PFSK-1 (cell line): ENCODE data around the gene STARD4.

ENCODE experiments used
- POLR2AphosphoS5 ChIP-seq: IDR thresholded peaks from 2 replicates; pipeline ENCODE4 v1.6.1; 2012; ENCODE audit warnings: low read depth, mild to moderate bottlenecking, control low read depth, low read length, moderate library complexity
- SIN3A ChIP-seq: IDR thresholded peaks from 2 replicates; pipeline ENCODE4 v1.6.1; 2012; ENCODE audit warnings: mild to moderate bottlenecking, low read length, moderate library complexity, borderline replicate concordance; ENCODE audit not compliant: insufficient read depth
- TAF1 ChIP-seq: IDR thresholded peaks from 2 replicates; pipeline ENCODE4 v1.6.1; 2012; ENCODE audit warnings: low read length, control low read depth, borderline replicate concordance; ENCODE audit not compliant: insufficient read depth
- TF ChIP-seq, protein P1 (sequence below), 2 experiments: IDR thresholded peaks; 2 replicates each; pipeline versions ENCODE4 v1.6.1 to v1.8.0; 2011 to 2012; ENCODE audit warnings: low read depth in 2 of 2, low read length in 2 of 2, control low read depth in 1 of 2, inconsistent platforms in 1 of 2, mild to moderate bottlenecking in 1 of 2, moderate library complexity in 1 of 2; ENCODE audit not compliant: insufficient read depth in 1 of 2

DNA sequence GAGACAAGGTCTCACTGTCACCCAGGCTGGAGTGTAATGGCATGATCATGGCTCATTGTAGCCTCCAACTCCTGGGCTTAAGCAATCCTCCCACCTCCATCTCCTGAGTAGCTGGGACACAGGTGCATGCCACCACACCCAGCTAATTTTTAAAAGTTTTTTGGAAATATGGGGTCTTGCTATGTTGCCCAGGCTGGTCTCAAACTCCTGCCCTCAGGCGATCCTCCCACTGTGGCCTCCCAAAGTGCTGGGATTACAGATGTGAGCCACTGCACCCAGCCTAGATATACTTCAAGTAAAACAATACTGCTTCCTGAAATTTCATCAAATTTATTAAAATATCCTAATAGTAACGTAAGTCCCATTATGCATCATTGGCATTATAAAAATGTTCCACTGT, 33.4 kb downstream of the STARD4 start:
- no peak for TF ChIP-seq POLR2AphosphoS5
- TF ChIP-seq, protein P1, sequence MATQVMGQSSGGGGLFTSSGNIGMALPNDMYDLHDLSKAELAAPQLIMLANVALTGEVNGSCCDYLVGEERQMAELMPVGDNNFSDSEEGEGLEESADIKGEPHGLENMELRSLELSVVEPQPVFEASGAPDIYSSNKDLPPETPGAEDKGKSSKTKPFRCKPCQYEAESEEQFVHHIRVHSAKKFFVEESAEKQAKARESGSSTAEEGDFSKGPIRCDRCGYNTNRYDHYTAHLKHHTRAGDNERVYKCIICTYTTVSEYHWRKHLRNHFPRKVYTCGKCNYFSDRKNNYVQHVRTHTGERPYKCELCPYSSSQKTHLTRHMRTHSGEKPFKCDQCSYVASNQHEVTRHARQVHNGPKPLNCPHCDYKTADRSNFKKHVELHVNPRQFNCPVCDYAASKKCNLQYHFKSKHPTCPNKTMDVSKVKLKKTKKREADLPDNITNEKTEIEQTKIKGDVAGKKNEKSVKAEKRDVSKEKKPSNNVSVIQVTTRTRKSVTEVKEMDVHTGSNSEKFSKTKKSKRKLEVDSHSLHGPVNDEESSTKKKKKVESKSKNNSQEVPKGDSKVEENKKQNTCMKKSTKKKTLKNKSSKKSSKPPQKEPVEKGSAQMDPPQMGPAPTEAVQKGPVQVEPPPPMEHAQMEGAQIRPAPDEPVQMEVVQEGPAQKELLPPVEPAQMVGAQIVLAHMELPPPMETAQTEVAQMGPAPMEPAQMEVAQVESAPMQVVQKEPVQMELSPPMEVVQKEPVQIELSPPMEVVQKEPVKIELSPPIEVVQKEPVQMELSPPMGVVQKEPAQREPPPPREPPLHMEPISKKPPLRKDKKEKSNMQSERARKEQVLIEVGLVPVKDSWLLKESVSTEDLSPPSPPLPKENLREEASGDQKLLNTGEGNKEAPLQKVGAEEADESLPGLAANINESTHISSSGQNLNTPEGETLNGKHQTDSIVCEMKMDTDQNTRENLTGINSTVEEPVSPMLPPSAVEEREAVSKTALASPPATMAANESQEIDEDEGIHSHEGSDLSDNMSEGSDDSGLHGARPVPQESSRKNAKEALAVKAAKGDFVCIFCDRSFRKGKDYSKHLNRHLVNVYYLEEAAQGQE (IDR thresholded peaks at IDR 0.05; ENCODE audit: insufficient read depth in 1 of 2, low read depth in 2 of 2, low read length in 2 of 2), result no peak
- no peak for TF ChIP-seq SIN3A
- no peak for TF ChIP-seq TAF1
